CD8-positive, alpha-beta memory T cell (primary cell): ENCODE measurements around the gene MEAK7. TPM values are rescaled to one million over a fixed set of nuclear protein-coding genes. Genes with fewer than 3 reads are reported as not detected.

Experiments
- CTCF ChIA-PET: fragments of 350-600 bp; sonication (Branson Sonifier 250); formaldehyde crosslinking; loops from one replicate; lab custom pipeline; 2021; ENCODE audit warnings: antibody characterized with exemption; lab: Charles Lee
- POLR2A ChIA-PET: fragments of 350-600 bp; sonication (Branson Sonifier 250); formaldehyde crosslinking; loops from one replicate; lab custom pipeline; 2021; ENCODE audit warnings: antibody characterized with exemption; lab: Charles Lee
- DNase-seq, 5 donors: peaks; one replicate each; pipeline versions ENCODE4 v3.0.0 to v3.0.0-alpha.2; 2020 to 2022; ENCODE audit warnings: mixed read lengths in 1 of 5
- H3K27ac ChIP-seq: one replicate; pipeline ENCODE4 v1.7.0; 2013; ENCODE audit warnings: low read depth, mild to moderate bottlenecking, low read length, moderate library complexity
- H3K27me3 ChIP-seq: 2 replicates; pipeline ENCODE4 v1.7.0; 2013; ENCODE audit warnings: low read length, mild to moderate bottlenecking; ENCODE audit not compliant: insufficient read depth, poor library complexity, severe bottlenecking
- H3K36me3 ChIP-seq: 2 replicates; pipeline ENCODE4 v1.7.0; 2013; ENCODE audit warnings: mild to moderate bottlenecking, low read length, moderate library complexity; ENCODE audit not compliant: insufficient read depth
- H3K4me1 ChIP-seq: 2 replicates; pipeline ENCODE4 v1.7.0; 2013; ENCODE audit warnings: mild to moderate bottlenecking, low read length, moderate library complexity; ENCODE audit not compliant: insufficient read depth
- H3K4me3 ChIP-seq: 2 replicates; pipeline ENCODE4 v1.7.0; 2013; ENCODE audit warnings: mild to moderate bottlenecking, low read length
- H3K9me3 ChIP-seq: 2 replicates; pipeline ENCODE4 v1.7.0; 2013; ENCODE audit warnings: mild to moderate bottlenecking, low read length
- H3K27ac Mint-ChIP-seq, 8 donors: one replicate each; pipeline ENCODE4 v1.8.0; 2020 to 2021; ENCODE audit warnings: mixed read lengths in 8 of 8, mild to moderate bottlenecking in 6 of 8, inconsistent platforms in 3 of 8, moderate library complexity in 3 of 8
- H3K27me3 Mint-ChIP-seq, 2 donors: one replicate each; pipeline ENCODE4 v1.8.0; 2020 to 2021; ENCODE audit warnings: mixed read lengths in 2 of 2, mild to moderate bottlenecking in 1 of 2, moderate library complexity in 1 of 2
- H3K36me3 Mint-ChIP-seq, 3 donors: one replicate each; pipeline ENCODE4 v1.8.0; 2020 to 2021; ENCODE audit warnings: mixed read lengths in 3 of 3, inconsistent platforms in 1 of 3, mild to moderate bottlenecking in 1 of 3
- H3K4me1 Mint-ChIP-seq, 3 donors: one replicate each; pipeline ENCODE4 v1.8.0; 2020 to 2021; ENCODE audit warnings: mixed read lengths in 3 of 3, inconsistent platforms in 1 of 3, mild to moderate bottlenecking in 1 of 3
- H3K4me3 Mint-ChIP-seq, 7 donors: one replicate each; pipeline ENCODE4 v1.8.0; 2020 to 2021; ENCODE audit warnings: mixed read lengths in 7 of 7, mild to moderate bottlenecking in 6 of 7, moderate library complexity in 4 of 7, inconsistent platforms in 2 of 7
- H3K9me3 Mint-ChIP-seq, 5 donors: one replicate each; pipeline ENCODE4 v1.8.0; 2020 to 2022; ENCODE audit warnings: mixed read lengths in 5 of 5, mild to moderate bottlenecking in 3 of 5, moderate library complexity in 2 of 5, inconsistent platforms in 1 of 5
- polyA plus RNA-seq: library from polyadenylated mRNA; unstranded; fragments of 300-500 nt; fragmentation: Illumina TruSeq; gene quantifications from one replicate; pipeline ENCODE4 v1.2.3, GENCODE V29; 2021
- total RNA-seq, 2 experiments: library from RNA; stranded (reverse); gene quantifications; one replicate each; pipeline ENCODE4 v1.2.3, GENCODE V29; 2021

Gene MEAK7
- total and polyA plus RNA-seq, 3 experiments from 2014 or later = 6.7 to 7.8 (median 7.7) TPM

DNA sequence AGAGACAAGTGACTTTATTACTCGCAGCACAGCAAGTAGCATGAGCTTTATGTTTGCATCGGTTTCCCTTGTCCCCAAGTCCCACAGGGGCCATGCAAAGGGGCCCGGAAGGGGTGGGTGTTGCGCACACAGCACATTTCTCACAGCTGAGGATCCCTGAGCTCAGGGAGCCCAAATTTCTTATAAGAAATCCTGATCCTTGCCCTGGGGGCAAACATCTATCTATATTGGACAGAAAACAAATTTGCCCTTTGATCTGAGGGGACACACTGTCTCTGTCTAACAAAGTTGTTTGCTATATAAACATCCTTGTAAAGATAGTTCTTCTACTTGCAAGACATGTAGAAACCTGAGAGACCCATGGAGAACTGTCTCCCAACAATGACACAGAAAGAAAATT lies 35.7 kb upstream of the MEAK7 start:
- Mint-ChIP-seq H3K27me3 (no peaks in the 10 kb centered on the region), H3K36me3 (peaks cover 0 to 3% (median 0%) of the 10 kb centered on the region in 3 donors), H3K27ac (no peak overlapping the region), H3K4me1 (peaks cover 4 to 19% (median 5%) of the 10 kb centered on the region in 3 donors), H3K9me3 (peaks cover 0 to 2% (median 0%) of the 10 kb centered on the region in 5 donors), H3K4me3 (no peak overlapping the region)
- H3K27ac ChIP-seq = no peak overlapping the region
- no peak for DNase-seq
- H3K9me3 ChIP-seq = no peaks in the 10 kb centered on the region
- CTCF ChIA-PET = interaction anchor here (0.9 to 1.5 kb wide), 2 partner anchors 11 to 34 kb away, joined by 3 to 6 read pairs; no protein-coding TSS in a partner anchor
- H3K4me3 ChIP-seq = no peak overlapping the region
- H3K4me1 ChIP-seq = peaks cover 8% of the 10 kb centered on the region
- H3K27me3 ChIP-seq = no peaks in the 10 kb centered on the region
- no peaks in the 10 kb centered on the region for H3K36me3 ChIP-seq
- POLR2A ChIA-PET = interaction anchor here (1.5 kb wide), 1 partner anchor 23 kb away, joined by 3 read pairs; no protein-coding TSS in a partner anchor

DNA sequence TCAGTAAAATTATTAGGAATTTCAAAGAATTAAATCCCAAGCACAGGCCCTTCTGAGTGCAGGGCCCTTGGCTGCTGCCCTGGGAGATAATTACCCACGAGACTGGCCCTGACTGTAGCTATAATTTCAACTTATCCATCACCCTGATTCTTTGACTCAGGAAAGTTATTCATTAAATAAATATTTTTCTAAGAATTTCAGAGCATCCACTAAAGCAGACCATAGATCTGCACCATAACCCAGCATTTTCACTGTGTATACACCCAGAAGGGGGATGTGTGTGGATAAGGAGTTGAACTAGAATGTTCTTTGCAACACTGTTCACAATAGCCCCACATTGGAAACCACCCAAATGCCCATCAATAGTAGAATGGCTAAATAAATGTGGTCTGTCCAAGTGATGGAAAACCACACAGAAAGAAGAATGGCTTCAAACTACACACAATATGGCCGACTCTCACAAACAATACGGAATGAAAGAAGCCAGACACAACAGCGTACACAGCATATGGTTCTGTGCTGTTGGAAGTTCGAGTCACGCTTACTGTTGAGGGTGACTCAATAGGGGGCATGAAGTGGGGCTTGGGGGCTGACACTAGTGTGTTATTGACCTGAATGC lies 33.9 kb upstream of the MEAK7 start:
- H3K36me3 Mint-ChIP-seq = peaks cover 0 to 3% (median 0%) of the 10 kb centered on the region in 3 donors

DNA sequence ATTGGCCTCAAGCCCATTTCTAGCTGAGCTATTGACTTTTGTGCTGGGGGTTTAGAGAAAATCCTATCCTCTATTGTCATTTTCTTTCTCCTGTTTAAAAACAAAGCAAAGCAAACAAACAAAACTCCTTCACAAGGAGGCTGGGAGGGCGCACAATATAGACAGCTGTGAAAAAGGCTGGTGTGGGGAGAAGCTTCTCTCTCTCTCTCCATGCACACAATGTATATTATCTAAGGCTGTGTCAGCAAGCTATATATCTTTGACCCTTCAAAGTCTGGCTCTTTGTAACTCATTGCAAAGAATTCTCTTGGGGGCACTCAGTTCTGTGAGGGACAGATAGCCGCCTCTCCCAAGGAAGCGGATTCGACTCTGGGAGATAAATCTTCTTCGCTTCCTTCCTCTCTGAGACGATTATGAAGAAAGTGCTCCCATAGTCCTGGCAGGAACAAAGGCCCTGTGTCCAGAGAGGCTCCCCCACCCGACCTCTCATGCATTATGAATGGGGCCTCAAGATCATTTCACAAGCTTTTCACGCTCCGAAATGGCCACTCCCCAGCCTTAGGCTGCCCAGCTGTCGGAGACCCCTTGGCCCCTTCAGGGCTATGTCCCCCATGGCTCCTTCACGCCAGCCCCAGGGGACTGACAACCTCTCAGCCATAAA lies 33.2 kb upstream of the MEAK7 start:
- H3K36me3 Mint-ChIP-seq = peaks cover 0 to 1% (median 0%) of the 10 kb centered on the region in 3 donors
- H3K27me3 ChIP-seq = no peaks in the 10 kb centered on the region
- CTCF ChIA-PET = no interaction called here
- no peaks in the 10 kb centered on the region for H3K4me1 ChIP-seq
- H3K9me3 Mint-ChIP-seq = no peaks in the 10 kb centered on the region
- DNase-seq = no peak
- no peaks in the 10 kb centered on the region for H3K27me3 Mint-ChIP-seq
- peak overlapping the region; percentile 55 for H3K27ac ChIP-seq
- no peak overlapping the region for H3K4me3 Mint-ChIP-seq
- POLR2A ChIA-PET = no interaction called here
- no peak overlapping the region for H3K4me3 ChIP-seq
- peaks cover 0 to 4% (median 1%) of the 10 kb centered on the region in 3 donors for H3K4me1 Mint-ChIP-seq
- H3K27ac Mint-ChIP-seq = no peak overlapping the region
- no peaks in the 10 kb centered on the region for H3K36me3 ChIP-seq
- no peaks in the 10 kb centered on the region for H3K9me3 ChIP-seq

More for the DNA sequence above, 33.9 kb upstream of the MEAK7 start:
- no peak overlapping the region for H3K4me3 Mint-ChIP-seq
- H3K27me3 ChIP-seq = no peaks in the 10 kb centered on the region
- no peaks in the 10 kb centered on the region for H3K9me3 Mint-ChIP-seq
- ChIA-PET CTCF (no interaction called here), POLR2A (no interaction called here)
- no peak overlapping the region for H3K4me3 ChIP-seq
- H3K27me3 Mint-ChIP-seq = no peaks in the 10 kb centered on the region
- no peak for DNase-seq
- H3K9me3 ChIP-seq = no peaks in the 10 kb centered on the region
- no peaks in the 10 kb centered on the region for H3K36me3 ChIP-seq
- peaks cover 0 to 7% (median 1%) of the 10 kb centered on the region in 3 donors for H3K4me1 Mint-ChIP-seq
- H3K4me1 ChIP-seq = no peaks in the 10 kb centered on the region
- H3K27ac Mint-ChIP-seq = peak overlapping the region in 1 of 8 donors; percentile 54
- H3K27ac ChIP-seq = peak overlapping the region; percentile 55

DNA sequence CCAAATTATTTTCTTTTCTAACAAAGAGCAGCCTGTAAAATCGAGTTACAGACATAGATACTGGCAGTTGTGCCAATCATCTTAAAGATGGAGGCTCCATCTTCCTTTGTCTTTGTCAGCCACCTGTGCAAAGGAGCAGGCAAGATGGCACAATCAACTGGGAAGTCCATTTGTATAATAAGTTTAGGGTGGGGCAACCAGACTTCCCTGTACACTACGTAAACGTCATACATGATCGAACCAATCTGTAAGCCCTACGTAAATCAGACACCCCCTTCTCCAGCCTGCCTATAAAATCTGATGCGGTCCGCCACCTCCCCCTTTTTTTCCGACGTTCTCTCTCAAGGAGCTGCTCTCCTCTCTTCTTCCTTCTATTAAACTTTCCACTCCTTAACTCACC lies 31.4 kb upstream of the MEAK7 start:
- Mint-ChIP-seq H3K4me1 (peaks cover 0 to 4% (median 0%) of the 10 kb centered on the region in 3 donors), H3K9me3 (no peaks in the 10 kb centered on the region), H3K36me3 (peaks cover 0 to 9% (median 0%) of the 10 kb centered on the region in 3 donors), H3K27me3 (no peaks in the 10 kb centered on the region), H3K4me3 (no peak overlapping the region), H3K27ac (no peak overlapping the region)
- no peaks in the 10 kb centered on the region for H3K9me3 ChIP-seq
- no peaks in the 10 kb centered on the region for H3K4me1 ChIP-seq
- CTCF ChIA-PET = no interaction called here
- no peak overlapping the region for H3K4me3 ChIP-seq
- POLR2A ChIA-PET = no interaction called here
- no peak overlapping the region for H3K27ac ChIP-seq
- no peaks in the 10 kb centered on the region for H3K36me3 ChIP-seq
- no peaks in the 10 kb centered on the region for H3K27me3 ChIP-seq
- DNase-seq = no peak

DNA sequence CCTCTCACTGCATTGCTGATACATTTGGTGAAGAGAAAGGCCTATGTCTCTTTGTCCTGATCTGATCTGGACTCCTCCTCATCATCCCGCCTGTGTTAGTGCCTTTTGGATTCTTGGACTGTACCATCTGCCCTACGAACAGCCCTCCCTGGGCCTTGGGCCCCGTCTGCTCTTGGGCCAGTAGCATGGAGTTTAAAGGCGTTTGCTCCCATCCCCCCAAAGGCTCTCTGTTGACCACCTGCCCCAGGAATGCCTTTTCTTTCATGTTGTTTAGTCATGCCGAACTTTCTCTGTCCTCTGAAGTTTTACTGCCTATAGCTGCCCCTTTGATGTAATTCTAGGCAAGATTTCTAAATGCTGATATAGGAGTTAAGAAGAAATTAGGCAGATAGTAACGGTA lies 30.9 kb upstream of the MEAK7 start:
- Histone ChIP-seq H3K9me3 (no peaks in the 10 kb centered on the region), H3K27ac (no peak overlapping the region), H3K4me3 (no peak overlapping the region), H3K36me3 (no peaks in the 10 kb centered on the region), H3K27me3 (no peaks in the 10 kb centered on the region), H3K4me1 (no peaks in the 10 kb centered on the region)
- no peak for DNase-seq
- CTCF ChIA-PET = no interaction called here
- H3K9me3 Mint-ChIP-seq = no peaks in the 10 kb centered on the region
- peaks cover 1 to 12% (median 2%) of the 10 kb centered on the region in 3 donors for H3K36me3 Mint-ChIP-seq
- no peaks in the 10 kb centered on the region for H3K27me3 Mint-ChIP-seq
- peak overlapping the region in 1 of 8 donors; percentile 71 for H3K27ac Mint-ChIP-seq
- peaks cover 0 to 4% (median 0%) of the 10 kb centered on the region in 3 donors for H3K4me1 Mint-ChIP-seq
- POLR2A ChIA-PET = no interaction called here
- H3K4me3 Mint-ChIP-seq = no peak overlapping the region

DNA sequence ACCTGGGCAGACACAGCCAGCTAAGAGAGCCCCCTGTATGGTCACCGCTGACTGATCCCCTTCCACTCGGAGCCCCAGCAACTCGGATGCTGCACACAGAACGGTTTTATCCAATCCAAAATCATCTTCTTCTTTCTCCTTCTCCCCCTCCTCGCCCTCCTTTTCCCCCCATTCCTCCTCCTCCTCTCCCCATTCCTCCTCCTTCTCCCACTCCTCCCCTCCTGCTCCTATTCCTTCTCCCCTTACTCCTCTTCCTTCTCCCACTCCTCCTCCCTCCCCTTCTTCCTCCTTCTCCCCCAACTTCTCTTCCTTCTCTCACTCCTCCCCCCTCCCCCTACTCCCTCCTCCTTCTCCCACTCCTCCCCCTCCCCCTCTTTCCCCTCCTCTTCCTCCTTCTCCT lies 30.4 kb upstream of the MEAK7 start:
- no peak overlapping the region for H3K27ac ChIP-seq
- ChIA-PET POLR2A (no interaction called here), CTCF (no interaction called here)
- no peaks in the 10 kb centered on the region for H3K4me1 ChIP-seq
- no peak for DNase-seq
- H3K27me3 ChIP-seq = no peaks in the 10 kb centered on the region
- Mint-ChIP-seq H3K27me3 (peaks cover 0 to 1% of the 10 kb centered on the region in 2 donors), H3K4me1 (peaks cover 0 to 4% (median 0%) of the 10 kb centered on the region in 3 donors), H3K27ac (no peak overlapping the region), H3K4me3 (no peak overlapping the region), H3K36me3 (peaks cover 4 to 14% (median 8%) of the 10 kb centered on the region in 3 donors), H3K9me3 (no peaks in the 10 kb centered on the region)
- no peak overlapping the region for H3K4me3 ChIP-seq
- no peaks in the 10 kb centered on the region for H3K9me3 ChIP-seq
- H3K36me3 ChIP-seq = no peaks in the 10 kb centered on the region

DNA sequence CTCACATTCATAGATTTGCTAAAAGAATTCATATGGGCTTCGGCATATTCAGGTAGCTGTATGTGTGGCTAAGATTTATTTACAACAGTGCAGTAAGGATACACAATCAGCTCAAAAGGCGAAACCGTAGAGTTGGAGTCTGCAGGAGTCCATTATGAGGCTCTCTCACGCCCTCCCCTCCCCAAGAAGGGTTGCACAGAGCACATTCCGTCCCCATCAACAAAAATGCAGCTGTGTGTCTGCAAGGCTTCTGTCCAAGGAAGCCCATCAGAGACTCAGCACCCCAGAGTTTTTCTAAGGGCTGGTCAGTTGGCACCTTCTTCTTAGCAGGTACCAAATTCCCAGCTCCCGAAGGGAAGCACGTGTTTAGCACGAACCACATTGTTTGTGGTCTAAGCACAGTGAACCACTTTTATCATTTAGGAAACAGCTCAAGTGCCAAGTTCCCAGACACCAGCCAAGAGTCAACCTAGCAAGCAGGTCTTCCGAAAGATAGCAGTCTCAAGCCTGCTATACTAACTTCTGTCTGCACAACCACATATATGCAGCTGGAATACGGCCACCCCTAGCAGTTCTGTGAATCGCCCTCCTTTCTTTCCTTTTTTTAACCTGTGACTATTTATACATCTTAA lies 28.5 kb upstream of the MEAK7 start:
- Mint-ChIP-seq H3K27ac (peak overlapping the region in 2 of 8 donors; percentile 48 to 87), H3K4me3 (no peak overlapping the region), H3K9me3 (peaks cover 0 to 5% (median 0%) of the 10 kb centered on the region in 5 donors), H3K4me1 (peaks cover 0 to 3% (median 0%) of the 10 kb centered on the region in 3 donors), H3K27me3 (peaks cover 0 to 1% of the 10 kb centered on the region in 2 donors), H3K36me3 (peaks cover 4 to 17% (median 14%) of the 10 kb centered on the region in 3 donors)
- H3K4me3 ChIP-seq = no peak overlapping the region
- no peaks in the 10 kb centered on the region for H3K4me1 ChIP-seq
- no peak overlapping the region for H3K27ac ChIP-seq
- no peak for DNase-seq
- no peaks in the 10 kb centered on the region for H3K36me3 ChIP-seq
- no peaks in the 10 kb centered on the region for H3K9me3 ChIP-seq
- ChIA-PET CTCF (interaction anchor here (0.6 to 1.4 kb wide), 4 partner anchors 13 to 205 kb away, joined by 3 to 4 read pairs (median 4); no protein-coding TSS in a partner anchor), POLR2A (no interaction called here)
- H3K27me3 ChIP-seq = no peaks in the 10 kb centered on the region
